ENCODE data around the gene PSEN1.
A peak's percentile ranks its signal among the peaks of the same experiment; 100 is the strongest.

Gene PSEN1

GRCh38 chr14:73243748-73244147 lies 107.4 kb downstream of the PSEN1 start:
- H3K9me2 ChIP-seq (replicated peaks; ENCODE audit: control insufficient read depth, low read length) = no peaks in the 10 kb centered on the region
- no peak overlapping the region for H3K27ac ChIP-seq (ENCODE audit: low read depth, low read length)
- peaks cover 54% of the 10 kb centered on the region for H3K27me3 ChIP-seq (ENCODE audit: control insufficient read depth, low read length)
- no peaks in the 10 kb centered on the region for H3K9me3 ChIP-seq (ENCODE audit: control insufficient read depth, insufficient read depth, low read length)
- no peaks in the 10 kb centered on the region for H3K79me2 ChIP-seq (ENCODE audit: control insufficient read depth, low read length)
- peaks cover 56% of the 10 kb centered on the region for H3K4me1 ChIP-seq (ENCODE audit: control insufficient read depth, low read length)
- no peak overlapping the region for H3K4me2 ChIP-seq (ENCODE audit: low read length)
- no peak overlapping the region for H3K4me3 ChIP-seq (ENCODE audit: low read length)
- H3K36me3 ChIP-seq (ENCODE audit: control insufficient read depth, low read length) = no peaks in the 10 kb centered on the region
- H3F3A ChIP-seq (ENCODE audit: control insufficient read depth, insufficient read depth) = peaks cover 19% of the 10 kb centered on the region
- TF ChIP-seq CTCF (IDR thresholded peaks at IDR 0.05; ENCODE audit: low read depth, low read length, poor library complexity, severe bottlenecking) (no peak), EZH2phosphoT487 (IDR thresholded peaks at IDR 0.05; ENCODE audit: borderline replicate concordance, low read length) (no peak)
- no peaks in the 10 kb centered on the region for H4K20me1 ChIP-seq (ENCODE audit: control insufficient read depth, insufficient read depth, low read depth, low read length)

- Histone ChIP-seq H3K79me2 (ENCODE audit: control insufficient read depth, low read length) (no peaks in the 10 kb centered on the region), H3K27me3 (ENCODE audit: control insufficient read depth, low read length) (peaks cover 44% of the 10 kb centered on the region), H3K4me2 (ENCODE audit: low read length) (0 out of 2 replicates have a peak overlapping the region, but pooled peaks have one; percentile 75)
Measured at GRCh38 chr14:73244541-73245290, 108.4 kb downstream of the PSEN1 start.

GRCh38 chr14:73245480-73246325 lies 109.4 kb downstream of the PSEN1 start:
- Histone ChIP-seq H3K4me2 (ENCODE audit: low read length) (peak overlapping the region; percentile 75), H3K4me3 (ENCODE audit: low read length) (peak overlapping the region; percentile 67), H3F3A (ENCODE audit: control insufficient read depth, insufficient read depth) (peaks cover 19% of the 10 kb centered on the region), H3K4me1 (ENCODE audit: control insufficient read depth, low read length) (peaks cover 57% of the 10 kb centered on the region), H3K9me2 (replicated peaks; ENCODE audit: control insufficient read depth, low read length) (no peaks in the 10 kb centered on the region), H3K27me3 (ENCODE audit: control insufficient read depth, low read length) (peaks cover 38% of the 10 kb centered on the region), H3K9me3 (ENCODE audit: control insufficient read depth, insufficient read depth, low read length) (no peaks in the 10 kb centered on the region), H3K79me2 (ENCODE audit: control insufficient read depth, low read length) (no peaks in the 10 kb centered on the region), H3K27ac (ENCODE audit: low read depth, low read length) (no peak overlapping the region), H3K36me3 (ENCODE audit: control insufficient read depth, low read length) (no peaks in the 10 kb centered on the region), H4K20me1 (ENCODE audit: control insufficient read depth, insufficient read depth, low read depth, low read length) (no peaks in the 10 kb centered on the region)
- no peak for TF ChIP-seq EZH2phosphoT487 (IDR thresholded peaks at IDR 0.05; ENCODE audit: borderline replicate concordance, low read length)
- no peak for TF ChIP-seq CTCF (IDR thresholded peaks at IDR 0.05; ENCODE audit: low read depth, low read length, poor library complexity, severe bottlenecking)

More at GRCh38 chr14:73244541-73245290, 108.4 kb downstream of the PSEN1 start:
- Histone ChIP-seq H3K4me1 (ENCODE audit: control insufficient read depth, low read length) (peaks cover 60% of the 10 kb centered on the region), H3K27ac (ENCODE audit: low read depth, low read length) (no peak overlapping the region), H3K9me3 (ENCODE audit: control insufficient read depth, insufficient read depth, low read length) (no peaks in the 10 kb centered on the region), H3K36me3 (ENCODE audit: control insufficient read depth, low read length) (no peaks in the 10 kb centered on the region), H4K20me1 (ENCODE audit: control insufficient read depth, insufficient read depth, low read depth, low read length) (no peaks in the 10 kb centered on the region), H3F3A (ENCODE audit: control insufficient read depth, insufficient read depth) (peaks cover 19% of the 10 kb centered on the region), H3K9me2 (replicated peaks; ENCODE audit: control insufficient read depth, low read length) (no peaks in the 10 kb centered on the region), H3K4me3 (ENCODE audit: low read length) (no peak overlapping the region)
- TF ChIP-seq CTCF (IDR thresholded peaks at IDR 0.05; ENCODE audit: low read depth, low read length, poor library complexity, severe bottlenecking) = no peak
- no peak for TF ChIP-seq EZH2phosphoT487 (IDR thresholded peaks at IDR 0.05; ENCODE audit: borderline replicate concordance, low read length)
